Dermis microvascular lymphatic vessel endothelial cell (primary cell): Measurements from ENCODE around the gene CCDC159. TPM values are rescaled to one million over a fixed set of nuclear protein-coding genes. Genes with fewer than 3 reads are reported as not detected.

Source experiments
- DNase-seq, 2 donors: peaks; one replicate each; pipeline versions ENCODE4 v3.0.0 to v3.0.0-alpha.2; 2010; ENCODE audit warnings: low read depth in 2 of 2
- total RNA-seq: library from RNA; depleted of rRNA; stranded (reverse); fragments of >200 nt; gene quantifications from 2 replicates; pipeline ENCODE4 v1.2.1, GENCODE V29; 2014

CCDC159 gene
- total RNA-seq, 1 donor from 2014 or later, result 3.9 TPM

GRCh38 chr19:11390359-11390758, 44.0 kb downstream of the CCDC159 start:
- DNase-seq, result no peak

GRCh38 chr19:11390933-11391680, 44.8 kb downstream of the CCDC159 start:
- no peak for DNase-seq

- DNase-seq, result no peak
These were observed 50.8 kb downstream of the CCDC159 start for GRCh38 chr19:11397089-11397610.

- no peak for DNase-seq
These were observed 53.3 kb downstream of the CCDC159 start for GRCh38 chr19:11399667-11400066.

- DNase-seq, result no peak
These were observed 54.5 kb downstream of the CCDC159 start for GRCh38 chr19:11400798-11401197.

- DNase-seq, result no peak
These were observed 55.7 kb downstream of the CCDC159 start for GRCh38 chr19:11401808-11402543.

Other genes starting within 250 kb of the CCDC159 start
- 31.1 and 80.0 TPM in 2 replicates for gene SPC24, start 190.7 kb upstream of the CCDC159 start, total RNA-seq
- gene KANK2, start 149.0 kb upstream of the CCDC159 start, total RNA-seq, result 45.6 and 127 TPM in 2 replicates
- not detected in 2 replicates for gene ANGPTL8, start 106.9 kb upstream of the CCDC159 start, total RNA-seq
- 56.1 and 92.4 TPM in 2 replicates for gene DOCK6, start 84.0 kb upstream of the CCDC159 start, total RNA-seq
- not detected in 2 replicates for gene TSPAN16, start 50.4 kb upstream of the CCDC159 start, total RNA-seq
- 34.7 and 35.5 TPM in 2 replicates for gene RAB3D, start 6.9 kb upstream of the CCDC159 start, total RNA-seq
- gene TMEM205, start 251 bp upstream of the CCDC159 start, total RNA-seq, result 77.7 and 127 TPM in 2 replicates
- 4.2 and 10.1 TPM in 2 replicates for gene PLPPR2, start 8.9 kb downstream of the CCDC159 start, total RNA-seq
- 1.0 and 1.1 TPM in 2 replicates for gene SWSAP1, start 28.1 kb downstream of the CCDC159 start, total RNA-seq
- 4.2 and 6.8 TPM in 2 replicates for gene EPOR, start 37.8 kb downstream of the CCDC159 start, total RNA-seq
- gene RGL3, start 72.8 kb downstream of the CCDC159 start, total RNA-seq, result 0.63 and 0.64 TPM in 2 replicates
- under 0.01 and 0.13 TPM in 2 replicates for gene ODAD3, start 88.6 kb downstream of the CCDC159 start, total RNA-seq
- 101 and 136 TPM in 2 replicates for gene PRKCSH, start 89.1 kb downstream of the CCDC159 start, total RNA-seq
- gene ELAVL3, start 134.5 kb downstream of the CCDC159 start, total RNA-seq, result not detected in 2 replicates
- gene ZNF653, start 159.3 kb downstream of the CCDC159 start, total RNA-seq, result 5.3 and 5.4 TPM in 2 replicates
- gene ECSIT, start 182.6 kb downstream of the CCDC159 start, total RNA-seq, result 22.4 and 22.6 TPM in 2 replicates
- gene CNN1, start 192.3 kb downstream of the CCDC159 start, total RNA-seq, result not detected in 2 replicates
- gene ELOF1, start 212.7 kb downstream of the CCDC159 start, total RNA-seq, result 23.8 and 24.1 TPM in 2 replicates
- gene ACP5, start 231.1 kb downstream of the CCDC159 start, total RNA-seq, result 0.26 and 0.38 TPM in 2 replicates